ENCODE data around the gene MMP23B.

MMP23B gene

GRCh38 chr1:1602304-1602967 is 29.5 kb upstream of the MMP23B start:
- DNase-seq (ENCODE audit: low read depth in 3 of 3, low spot score in 1 of 3), result no peak

GRCh38 chr1:1602968-1603506 is 28.9 kb upstream of the MMP23B start:
- no peak for DNase-seq (ENCODE audit: low read depth in 3 of 3, low spot score in 1 of 3)

- no peak for DNase-seq (ENCODE audit: low read depth in 3 of 3, low spot score in 1 of 3)
Observed at GRCh38 chr1:1603671-1604373, 28.2 kb upstream of the MMP23B start.

- no peak for DNase-seq (ENCODE audit: low read depth in 3 of 3, low spot score in 1 of 3)
Observed at GRCh38 chr1:1604374-1605033, 27.5 kb upstream of the MMP23B start.

- no peak for DNase-seq (ENCODE audit: low read depth in 3 of 3, low spot score in 1 of 3)
Observed at GRCh38 chr1:1605034-1605591, 26.9 kb upstream of the MMP23B start.

- no peak for DNase-seq (ENCODE audit: low read depth in 3 of 3, low spot score in 1 of 3)
Observed at GRCh38 chr1:1605724-1606123, 26.2 kb upstream of the MMP23B start.

- no peak for DNase-seq (ENCODE audit: low read depth in 3 of 3, low spot score in 1 of 3)
Observed at GRCh38 chr1:1606232-1606631, 25.7 kb upstream of the MMP23B start.

- DNase-seq (ENCODE audit: low read depth in 3 of 3, low spot score in 1 of 3), result no peak
Observed at GRCh38 chr1:1609822-1610485, 22.0 kb upstream of the MMP23B start.

GRCh38 chr1:1610796-1611195 is 21.2 kb upstream of the MMP23B start:
- DNase-seq (ENCODE audit: low read depth in 3 of 3, low spot score in 1 of 3), result no peak

- no peak for DNase-seq (ENCODE audit: low read depth in 3 of 3, low spot score in 1 of 3)
Observed at GRCh38 chr1:1612104-1612400, 19.9 kb upstream of the MMP23B start.

- DNase-seq (ENCODE audit: low read depth in 3 of 3, low spot score in 1 of 3), result no peak
Observed at GRCh38 chr1:1613509-1614082, 18.4 kb upstream of the MMP23B start.

GRCh38 chr1:1614204-1614953 is 17.6 kb upstream of the MMP23B start:
- peak in 1 of 3 donors; percentile 21 for DNase-seq (ENCODE audit: low read depth in 3 of 3, low spot score in 1 of 3)

GRCh38 chr1:1614954-1615255 is 17.1 kb upstream of the MMP23B start:
- DNase-seq (ENCODE audit: low read depth in 3 of 3, low spot score in 1 of 3), result no peak

GRCh38 chr1:1615256-1616044 is 16.5 kb upstream of the MMP23B start, which contains the start of gene MIB2:
Gene MIB2, plus strand, starts transcription at chr1:1615500. Its CDS starts 7,953 bp downstream, at chr1:1623453.
- DNase-seq (ENCODE audit: low read depth in 3 of 3, low spot score in 1 of 3), result peak; percentile 96 to 98 (median 96)

- DNase-seq (ENCODE audit: low read depth in 3 of 3, low spot score in 1 of 3), result no peak
Observed at GRCh38 chr1:1616045-1616790, 15.8 kb upstream of the MMP23B start.

GRCh38 chr1:1616838-1617237 is 15.1 kb upstream of the MMP23B start:
- DNase-seq (ENCODE audit: low read depth in 3 of 3, low spot score in 1 of 3), result no peak

GRCh38 chr1:1617516-1617915 is 14.5 kb upstream of the MMP23B start:
- DNase-seq (ENCODE audit: low read depth in 3 of 3, low spot score in 1 of 3), result no peak

- no peak for DNase-seq (ENCODE audit: low read depth in 3 of 3, low spot score in 1 of 3)
Observed at GRCh38 chr1:1617925-1618324, 14.0 kb upstream of the MMP23B start.
